Panc1 (cell line): ENCODE data around the gene OSBPL8. TPM values are rescaled to one million over a fixed set of nuclear protein-coding genes. Genes with fewer than 3 reads are reported as not detected.

Experiments
- ATAC-seq: fragments of 200-7000 bp; cut with Tn5 transposase; 2 replicates; pipeline ENCODE4 v1.9.1; 2020; ENCODE audit warnings: mild to moderate bottlenecking, moderate library complexity
- BruUV-seq: library from RNA; stranded (reverse); fragments of 400-500 nt; replicated peaks from 2 replicates; lab custom pipeline; 2021; lab: Mats Ljungman, UMichigan
- CTCF ChIA-PET: fragments of 300-600 bp; sonication (Branson Sonifier 250); formaldehyde crosslinking; loops from one replicate; lab custom pipeline; 2022; ENCODE audit warnings: antibody characterized with exemption; lab: Charles Lee
- POLR2A ChIA-PET: fragments of 300-600 bp; sonication (Branson Sonifier 250); formaldehyde crosslinking; loops from one replicate; lab custom pipeline; 2022; ENCODE audit warnings: antibody characterized with exemption; lab: Charles Lee
- DNase-seq: peaks from one replicate; pipeline ENCODE4 v3.0.0-alpha.2; 2010; ENCODE audit warnings: low read depth, low spot score
- H3K27ac ChIP-seq: 2 replicates; pipeline ENCODE4 v1.5.1; 2011; ENCODE audit warnings: mild to moderate bottlenecking, low read length, inconsistent platforms
- H3K27me3 ChIP-seq: fragments of 200-500 bp; sonication (Bioruptor generic); 2 replicates; pipeline ENCODE4 v1.6.0; 2014; ENCODE audit warnings: low read length, inconsistent platforms; ENCODE audit not compliant: control insufficient read depth, insufficient read depth
- H3K36me3 ChIP-seq: fragments of 200-500 bp; sonication (Bioruptor generic); 2 replicates; pipeline ENCODE4 v1.5.1; 2014; ENCODE audit warnings: inconsistent platforms, mild to moderate bottlenecking, low read length, moderate library complexity; ENCODE audit not compliant: control insufficient read depth, insufficient read depth
- H3K4me1 ChIP-seq: 2 replicates; pipeline ENCODE4 v1.5.1; 2011; ENCODE audit warnings: inconsistent platforms, mild to moderate bottlenecking, low read length, moderate library complexity; ENCODE audit not compliant: control insufficient read depth, insufficient read depth
- H3K4me3 ChIP-seq, 2 experiments: 2 replicates each; pipeline ENCODE4 v1.5.1; 2011 to 2012; ENCODE audit warnings: low read depth in 2 of 2, low read length in 2 of 2, mild to moderate bottlenecking in 2 of 2, inconsistent platforms in 1 of 2, moderate library complexity in 1 of 2
- H3K9me3 ChIP-seq: fragments of 200-500 bp; sonication (Bioruptor generic); 2 replicates; pipeline ENCODE4 v1.5.1; 2014; ENCODE audit warnings: low read depth, mild to moderate bottlenecking, inconsistent platforms, low read length, moderate library complexity; ENCODE audit not compliant: control insufficient read depth, insufficient read depth
- POLR2AphosphoS5 ChIP-seq: IDR thresholded peaks from 2 replicates; pipeline ENCODE4 v1.6.1; 2012; ENCODE audit warnings: mild to moderate bottlenecking, low read depth, low read length, moderate library complexity
- REST ChIP-seq, 2 experiments: IDR thresholded peaks; 2 replicates each; pipeline ENCODE4 v1.6.1; 2011 to 2012; ENCODE audit warnings: low read depth in 2 of 2, control low read depth in 1 of 2, low read length in 1 of 2, mild to moderate bottlenecking in 1 of 2, moderate library complexity in 1 of 2; ENCODE audit not compliant: insufficient read depth in 1 of 2
- SIN3A ChIP-seq: IDR thresholded peaks from 2 replicates; pipeline ENCODE4 v1.6.1; 2012; ENCODE audit warnings: low read depth, mild to moderate bottlenecking, low read length, moderate library complexity, borderline replicate concordance; ENCODE audit not compliant: insufficient read depth
- TCF7L2 ChIP-seq: IDR thresholded peaks from 2 replicates; pipeline ENCODE4 v1.6.1; 2011; ENCODE audit warnings: mild to moderate bottlenecking, low read depth, low read length, inconsistent platforms
- in situ Hi-C: cut with HindIII; loops from 2 replicates; pipeline ENCODE4 v1.10.0; 2016; ENCODE audit warnings: low sequenced_read_pairs, low pct_unique_long_range_greater_than_20kb
- intact Hi-C: fragments of 100-400 bp; cut with micrococcal nuclease; formaldehyde crosslinking; loops from one replicate; pipeline ENCODE4 v1.10.0; 2022; ENCODE audit not compliant: unreplicated experiment
- total RNA-seq: library from RNA; stranded (reverse); gene quantifications from one replicate; pipeline ENCODE4 v1.2.1, GENCODE V29; 2021; ENCODE audit not compliant: unreplicated experiment
- TF ChIP-seq, protein P1 (sequence below): fragments of 450-650 bp; IDR thresholded peaks from 2 replicates; pipeline ENCODE4 v1.5.1; 2017; ENCODE audit warnings: mild to moderate bottlenecking

Gene OSBPL8
- total RNA-seq, 1 experiment from 2014 or later = 76.9 TPM

DNA sequence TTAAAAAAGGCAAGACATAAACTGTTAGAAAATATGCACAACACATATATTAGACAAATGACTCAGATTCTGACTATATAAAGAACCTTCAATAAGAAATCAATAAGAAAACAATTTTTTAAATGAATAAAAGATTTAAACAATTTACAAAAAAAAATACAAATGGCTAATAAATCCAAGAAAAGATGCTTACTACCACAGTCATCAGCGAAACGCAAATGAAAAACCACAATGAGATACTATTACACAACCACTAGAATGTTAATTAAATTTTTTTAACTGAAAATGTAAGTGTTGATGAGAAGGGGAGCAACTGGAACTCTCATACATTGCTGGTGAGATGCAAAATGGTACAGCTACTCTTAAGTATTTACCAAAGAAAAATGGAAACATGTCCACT lies 24.4 kb downstream of the OSBPL8 start:
- DNase-seq (no peak), ATAC-seq (no peak)
- CTCF ChIA-PET = no interaction called here
- Histone ChIP-seq H3K36me3 (no peaks in the 10 kb centered on the region), H3K27me3 (no peaks in the 10 kb centered on the region), H3K4me3 (no peak overlapping the region), H3K27ac (no peak overlapping the region), H3K9me3 (no peaks in the 10 kb centered on the region), H3K4me1 (peaks cover 2% of the 10 kb centered on the region; the same call in 1 of the 2 replicates)
- intact Hi-C loops (no loop called here), in situ Hi-C loops (no loop called here)
- BruUV-seq = no TSS peak
- TF ChIP-seq, protein P1, sequence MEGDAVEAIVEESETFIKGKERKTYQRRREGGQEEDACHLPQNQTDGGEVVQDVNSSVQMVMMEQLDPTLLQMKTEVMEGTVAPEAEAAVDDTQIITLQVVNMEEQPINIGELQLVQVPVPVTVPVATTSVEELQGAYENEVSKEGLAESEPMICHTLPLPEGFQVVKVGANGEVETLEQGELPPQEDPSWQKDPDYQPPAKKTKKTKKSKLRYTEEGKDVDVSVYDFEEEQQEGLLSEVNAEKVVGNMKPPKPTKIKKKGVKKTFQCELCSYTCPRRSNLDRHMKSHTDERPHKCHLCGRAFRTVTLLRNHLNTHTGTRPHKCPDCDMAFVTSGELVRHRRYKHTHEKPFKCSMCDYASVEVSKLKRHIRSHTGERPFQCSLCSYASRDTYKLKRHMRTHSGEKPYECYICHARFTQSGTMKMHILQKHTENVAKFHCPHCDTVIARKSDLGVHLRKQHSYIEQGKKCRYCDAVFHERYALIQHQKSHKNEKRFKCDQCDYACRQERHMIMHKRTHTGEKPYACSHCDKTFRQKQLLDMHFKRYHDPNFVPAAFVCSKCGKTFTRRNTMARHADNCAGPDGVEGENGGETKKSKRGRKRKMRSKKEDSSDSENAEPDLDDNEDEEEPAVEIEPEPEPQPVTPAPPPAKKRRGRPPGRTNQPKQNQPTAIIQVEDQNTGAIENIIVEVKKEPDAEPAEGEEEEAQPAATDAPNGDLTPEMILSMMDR = no peak
- no peak for TF ChIP-seq SIN3A
- no peak for TF ChIP-seq TCF7L2
- TF ChIP-seq POLR2AphosphoS5 = no peak
- TF ChIP-seq REST (IDR thresholded peaks at IDR 0.05; ENCODE audit: insufficient read depth in 1 of 2, low read depth in 2 of 2, low read length in 1 of 2) = no peak
- POLR2A ChIA-PET = no interaction called here

GRCh38 chr12:76533331-76533730 lies 26.2 kb downstream of the OSBPL8 start:
- ChIA-PET CTCF (no interaction called here), POLR2A (interaction anchor here (0.6 kb wide), 1 partner anchor 43 kb away, joined by 5 read pairs; no protein-coding TSS in a partner anchor)
- TF ChIP-seq SIN3A = no peak
- no peak for TF ChIP-seq REST (IDR thresholded peaks at IDR 0.05; ENCODE audit: insufficient read depth in 1 of 2, low read depth in 2 of 2, low read length in 1 of 2)
- TF ChIP-seq, protein P1 = no peak
- no peak for TF ChIP-seq TCF7L2
- no peak for TF ChIP-seq POLR2AphosphoS5
- no TSS peak for BruUV-seq
- H3K9me3 ChIP-seq = no peaks in the 10 kb centered on the region
- intact Hi-C loops (no loop called here), in situ Hi-C loops (no loop called here)
- no peaks in the 10 kb centered on the region for H3K27me3 ChIP-seq
- DNase-seq (no peak), ATAC-seq (no peak)
- H3K27ac ChIP-seq = no peak overlapping the region
- H3K4me3 ChIP-seq = no peak overlapping the region
- H3K36me3 ChIP-seq = no peaks in the 10 kb centered on the region
- peaks cover 2% of the 10 kb centered on the region; the same call in 1 of the 2 replicates for H3K4me1 ChIP-seq
